Measurements from ENCODE around the gene VEGFD.

VEGFD gene

GRCh38 chrX:15416133-15416993 is 32.1 kb upstream of the VEGFD start:
- ATAC-seq, result no peak
- TF ChIP-seq TSHZ2 (CRISPR knock-in tag; IDR thresholded peaks at IDR 0.05) (no peak), GLIS3 (CRISPR knock-in tag; IDR thresholded peaks at IDR 0.05) (no peak), CREB5 (CRISPR knock-in tag; IDR thresholded peaks at IDR 0.05; ENCODE audit: low read depth) (no peak), ZNF565 (CRISPR knock-in tag; conservative IDR thresholded peaks at IDR 0.05; ENCODE audit: low read depth) (no peak)

GRCh38 chrX:15413101-15413500 is 28.9 kb upstream of the VEGFD start:
- no peak for ATAC-seq
- TF ChIP-seq BACH2 (CRISPR knock-in tag; IDR thresholded peaks at IDR 0.05; ENCODE audit: borderline replicate concordance), result no peak

- TF ChIP-seq TCF4 (CRISPR knock-in tag; IDR thresholded peaks at IDR 0.05; ENCODE audit: borderline replicate concordance) (no peak), OSR1 (CRISPR knock-in tag; IDR thresholded peaks at IDR 0.05) (no peak), SNAI2 (CRISPR knock-in tag; IDR thresholded peaks at IDR 0.05) (no peak), CSDC2 (CRISPR knock-in tag; IDR thresholded peaks at IDR 0.05) (no peak)
- no peak; the same call in 2 of the 3 replicates for ATAC-seq
Measured at GRCh38 chrX:15410947-15411346, 26.7 kb upstream of the VEGFD start.

GRCh38 chrX:15410430-15410829 is 26.2 kb upstream of the VEGFD start:
- TF ChIP-seq ZNF565 (CRISPR knock-in tag; conservative IDR thresholded peaks at IDR 0.05; ENCODE audit: low read depth), result 0 out of 2 replicates have a peak, but pooled peaks have one; percentile 24
- no peak for TF ChIP-seq RARB (CRISPR knock-in tag; IDR thresholded peaks at IDR 0.05)
- no peak for TF ChIP-seq ZFP30 (CRISPR knock-in tag; IDR thresholded peaks at IDR 0.05)
- TF ChIP-seq POU6F1 (CRISPR knock-in tag; IDR thresholded peaks at IDR 0.05; ENCODE audit: borderline replicate concordance, low read depth), result no peak
- peak; percentile 85 for TF ChIP-seq ISL1 (CRISPR knock-in tag; IDR thresholded peaks at IDR 0.05)
- peak; percentile 68 for TF ChIP-seq TCF4 (CRISPR knock-in tag; IDR thresholded peaks at IDR 0.05; ENCODE audit: borderline replicate concordance)
- peak; percentile 80 for ATAC-seq

GRCh38 chrX:15405846-15406245 is 21.6 kb upstream of the VEGFD start:
- ATAC-seq, result peak; percentile 18; the same call in 1 of the 3 replicates
- TF ChIP-seq SNAI2 (CRISPR knock-in tag; IDR thresholded peaks at IDR 0.05) (no peak), CSRNP3 (CRISPR knock-in tag; IDR thresholded peaks at IDR 0.05) (no peak), OSR1 (CRISPR knock-in tag; IDR thresholded peaks at IDR 0.05) (no peak), RARB (CRISPR knock-in tag; IDR thresholded peaks at IDR 0.05) (no peak), ZNF70 (CRISPR knock-in tag; IDR thresholded peaks at IDR 0.05) (no peak), PATZ1 (CRISPR knock-in tag; IDR thresholded peaks at IDR 0.05; ENCODE audit: borderline replicate concordance) (no peak), ZFP3 (CRISPR knock-in tag; IDR thresholded peaks at IDR 0.05) (no peak), GLIS3 (CRISPR knock-in tag; IDR thresholded peaks at IDR 0.05) (no peak), TSHZ2 (CRISPR knock-in tag; IDR thresholded peaks at IDR 0.05) (no peak), ZNF8 (CRISPR knock-in tag; IDR thresholded peaks at IDR 0.05) (no peak), TCF4 (CRISPR knock-in tag; IDR thresholded peaks at IDR 0.05; ENCODE audit: borderline replicate concordance) (no peak), ESRRG (CRISPR knock-in tag; IDR thresholded peaks at IDR 0.05) (no peak), TOX (CRISPR knock-in tag; IDR thresholded peaks at IDR 0.05; ENCODE audit: borderline replicate concordance) (no peak)

All from SK-N-SH treated with all-trans-retinoic acid at 6 μM for 48 hours (cell line).